ENCODE results near the gene RNF121.

The RNF121 gene

DNA sequence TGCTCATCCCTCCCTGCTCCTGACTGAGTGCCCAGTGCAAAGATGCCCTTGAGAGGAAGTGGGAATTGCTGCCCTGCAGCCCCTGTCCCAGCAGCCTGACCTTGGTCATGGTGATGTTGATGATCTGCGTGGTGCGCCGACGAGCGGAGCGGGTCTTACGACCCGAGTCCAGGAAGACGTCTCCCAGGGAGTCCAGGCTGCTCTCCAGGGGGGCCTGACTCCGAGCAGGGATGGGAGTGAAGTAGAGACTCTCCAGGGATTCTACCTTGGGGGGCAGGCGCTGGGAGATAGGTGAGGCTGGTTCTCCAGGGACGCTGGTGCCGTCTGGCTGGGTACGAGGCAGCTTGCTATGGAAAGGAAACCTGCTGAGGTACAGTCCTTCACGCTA, 78.2 kb downstream of the RNF121 start:
- DNase-seq = no peak

DNA sequence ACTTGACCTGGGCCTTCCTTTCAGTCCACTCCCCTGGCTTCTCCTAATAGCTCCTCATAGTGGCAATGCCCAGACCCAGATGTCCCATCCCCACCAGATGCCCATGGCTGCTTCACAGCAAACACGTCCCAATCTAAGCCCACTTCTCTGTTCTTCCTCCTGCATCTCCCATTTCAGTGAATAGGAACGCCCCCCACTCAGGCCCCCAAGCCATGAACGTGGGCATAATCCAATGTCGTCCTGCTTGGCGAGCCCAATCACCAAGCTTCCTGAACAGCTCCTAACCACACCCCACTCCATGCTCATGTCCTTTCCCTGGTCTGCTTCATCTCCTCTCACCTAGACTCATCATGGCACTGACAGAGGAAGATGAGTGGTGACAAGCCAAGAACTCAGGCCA, 78.7 kb downstream of the RNF121 start:
- DNase-seq = no peak

DNA sequence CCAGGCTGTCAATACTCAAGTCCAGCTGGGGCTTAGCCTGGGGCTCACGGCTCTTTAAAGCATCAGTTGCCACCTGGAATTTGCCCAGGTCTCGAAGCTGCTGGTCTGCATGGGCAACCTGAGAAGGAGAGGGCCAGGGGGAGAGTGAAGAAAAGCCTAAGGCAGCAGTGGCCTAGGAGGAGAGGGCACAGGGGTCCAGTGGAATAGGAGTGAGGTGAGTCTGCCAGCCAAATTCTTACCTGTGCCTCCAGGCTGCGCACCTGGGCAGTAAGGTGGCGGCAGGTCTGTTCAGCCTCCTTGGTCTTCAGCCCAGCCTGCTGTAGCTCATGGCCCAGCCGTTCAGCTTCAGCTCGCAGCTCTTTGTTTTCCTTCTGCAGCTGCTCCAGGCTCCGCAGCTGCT, 79.9 kb downstream of the RNF121 start:
- no peak for DNase-seq

DNA sequence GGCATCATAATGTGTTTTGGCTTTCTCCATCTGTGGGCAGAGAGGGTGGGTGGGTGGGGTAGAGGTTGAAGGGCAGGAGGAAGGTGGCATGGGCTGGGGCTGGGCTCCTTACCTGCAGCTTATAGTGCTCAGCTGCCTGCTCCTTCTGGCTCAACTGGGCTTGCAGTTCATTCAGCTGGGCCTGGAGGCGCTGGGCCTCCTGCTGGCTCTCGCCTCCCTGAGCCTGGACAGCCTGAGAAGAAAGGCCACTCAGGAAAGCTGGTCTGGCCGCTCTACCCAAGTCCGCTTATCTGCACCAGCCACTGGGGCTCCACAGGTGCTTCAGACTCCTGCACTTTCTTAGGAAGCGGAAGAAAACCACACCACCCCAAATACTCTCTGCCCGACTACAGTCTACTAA, 80.3 kb downstream of the RNF121 start:
- DNase-seq = no peak

DNA sequence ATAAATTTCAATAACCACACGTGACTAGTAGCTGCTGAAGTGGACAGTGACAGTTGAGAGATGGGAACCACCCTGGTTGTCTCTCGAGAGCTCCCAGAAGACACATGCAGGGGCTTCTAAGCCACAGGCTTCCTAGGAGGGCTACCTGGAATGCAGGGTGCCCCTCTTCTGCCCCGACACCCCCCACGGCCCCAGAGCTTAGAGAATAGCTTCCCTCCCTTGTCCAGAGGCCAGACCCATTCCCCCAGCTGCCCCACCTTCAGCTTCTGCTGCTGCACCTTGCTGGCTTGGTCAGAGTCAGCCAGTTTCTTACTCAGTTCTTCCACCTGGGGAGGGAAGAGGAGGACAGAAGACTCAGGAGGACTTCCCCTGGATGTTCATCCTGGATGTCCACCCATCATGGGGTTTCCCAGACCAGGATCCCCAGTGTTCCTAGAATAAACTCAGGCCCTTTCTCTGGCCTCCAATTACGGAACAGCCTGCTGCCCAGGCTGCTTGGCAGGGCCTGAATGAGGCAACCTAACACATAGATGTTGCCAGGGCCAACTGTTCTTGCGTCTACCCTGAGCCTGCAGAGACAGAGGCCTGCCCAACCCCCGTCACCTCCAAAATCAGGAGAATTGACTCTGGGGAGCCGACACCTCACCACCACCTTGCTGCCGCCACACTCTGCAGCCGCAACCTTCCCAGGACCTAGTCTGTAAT, 81.8 kb downstream of the RNF121 start:
- no peak for DNase-seq

DNA sequence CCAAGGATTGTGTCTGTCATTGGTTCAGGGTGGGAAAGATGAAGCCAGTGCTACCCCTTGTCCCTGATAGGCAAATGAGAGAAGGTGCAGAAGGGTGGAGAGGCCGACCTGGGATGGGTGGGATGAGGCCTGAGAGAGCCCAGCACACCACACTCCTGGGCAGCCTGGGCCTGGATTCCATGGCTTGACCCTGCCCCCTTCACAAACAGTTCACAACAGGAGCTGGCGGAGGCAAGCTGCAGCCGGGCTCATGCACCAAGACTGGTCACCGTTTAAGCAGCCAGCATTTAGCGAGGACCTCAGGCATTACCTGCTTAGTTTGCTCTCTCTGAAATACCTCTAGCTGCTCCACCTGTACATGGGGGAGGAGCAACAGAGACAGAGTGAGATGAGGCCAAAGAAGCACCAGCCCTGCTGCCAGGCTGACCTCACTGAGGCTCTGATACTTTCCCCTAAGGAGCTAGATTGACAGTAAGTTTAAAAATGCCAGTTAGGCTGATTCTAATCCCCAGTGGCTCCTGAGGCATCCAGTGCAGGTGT, 83.3 kb downstream of the RNF121 start:
- DNase-seq = no peak

DNA sequence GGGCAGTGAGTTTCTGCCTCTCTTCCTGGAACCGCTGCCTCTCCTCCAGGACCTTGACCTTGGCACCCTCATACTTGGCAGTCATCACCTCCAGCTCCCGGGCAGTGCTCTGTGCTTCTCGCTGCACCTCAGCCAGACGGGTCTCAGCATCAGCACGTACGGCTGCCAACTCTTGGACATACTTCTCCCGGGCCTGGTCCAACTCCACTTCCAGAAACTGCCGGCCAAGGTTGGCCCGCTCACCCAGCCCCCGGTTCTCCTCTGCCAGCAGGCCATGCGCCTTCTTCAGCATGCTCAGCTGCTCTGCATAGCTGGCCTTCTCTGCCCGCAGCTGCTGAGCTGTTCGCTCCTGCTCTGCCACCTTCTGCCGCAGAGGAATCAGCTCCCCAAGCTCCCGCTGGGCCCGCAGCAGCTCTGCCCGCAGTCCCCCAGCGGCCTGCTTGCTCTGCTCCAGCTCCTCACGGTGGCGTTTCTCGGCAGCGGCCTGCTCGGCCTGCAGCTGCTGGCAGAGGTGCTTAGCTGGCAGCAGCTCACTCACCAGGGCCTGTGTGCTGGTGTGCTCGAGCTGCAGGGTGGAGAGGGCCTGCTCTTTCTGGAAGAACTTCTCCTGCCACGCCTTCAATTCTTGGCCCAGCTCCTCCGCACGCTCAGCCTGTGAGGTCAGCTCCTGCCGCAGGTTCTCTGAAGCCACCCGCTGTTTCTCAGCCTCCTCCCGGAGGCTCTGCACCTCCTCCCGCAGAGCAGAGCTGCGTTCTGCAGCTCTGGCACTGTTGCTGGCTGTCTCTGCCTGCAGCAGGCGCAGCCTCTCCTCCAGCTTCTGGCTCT, 84.3 kb downstream of the RNF121 start:
- no peak for DNase-seq

DNA sequence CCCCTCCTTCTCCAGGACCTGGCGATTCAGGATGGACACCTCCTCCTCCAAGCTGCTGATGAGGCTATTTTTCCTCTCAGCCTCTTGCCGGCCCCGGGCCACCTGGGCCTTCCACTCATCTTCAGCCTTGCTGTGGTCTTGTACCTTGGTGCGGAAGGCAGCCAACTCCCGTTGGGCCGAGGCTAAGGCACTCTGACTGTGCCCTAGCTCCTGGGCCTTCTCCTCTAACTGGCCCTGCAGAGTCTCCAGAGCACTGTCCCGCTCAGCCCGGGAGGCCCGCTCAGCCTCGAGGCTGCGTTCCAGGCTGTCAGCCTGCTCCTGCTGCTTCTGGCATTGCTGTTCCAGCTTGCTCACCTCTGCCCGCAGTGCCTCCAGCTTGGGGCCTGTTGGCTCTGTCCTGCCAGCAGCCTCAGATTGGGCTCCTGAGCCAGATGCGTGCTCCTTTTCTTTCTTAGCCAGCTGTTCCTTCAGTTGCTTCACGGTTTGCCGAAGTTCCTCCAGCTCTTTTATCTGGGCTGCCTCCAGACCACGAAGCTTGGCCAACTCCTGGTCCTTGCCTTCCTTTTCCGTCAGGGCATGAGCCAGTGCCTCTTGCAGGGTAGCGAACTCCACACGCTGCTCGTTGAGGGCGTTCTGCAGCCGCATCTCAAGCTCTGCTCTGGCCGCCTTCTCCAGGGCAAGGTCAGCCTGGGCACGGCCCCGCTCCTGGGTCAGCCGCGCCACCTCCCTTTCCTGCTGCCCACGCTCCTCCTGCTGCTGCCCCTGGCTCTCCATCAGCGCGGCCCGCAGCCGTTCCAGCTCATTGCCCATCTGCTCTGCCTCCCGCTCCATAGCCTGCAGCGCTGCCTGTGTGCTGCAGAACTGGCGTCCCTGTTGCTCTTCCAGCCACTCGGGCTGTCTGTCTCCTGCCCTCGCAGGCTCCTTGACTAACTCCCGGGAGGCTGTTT, 85.2 kb downstream of the RNF121 start:
- DNase-seq = no peak

DNA sequence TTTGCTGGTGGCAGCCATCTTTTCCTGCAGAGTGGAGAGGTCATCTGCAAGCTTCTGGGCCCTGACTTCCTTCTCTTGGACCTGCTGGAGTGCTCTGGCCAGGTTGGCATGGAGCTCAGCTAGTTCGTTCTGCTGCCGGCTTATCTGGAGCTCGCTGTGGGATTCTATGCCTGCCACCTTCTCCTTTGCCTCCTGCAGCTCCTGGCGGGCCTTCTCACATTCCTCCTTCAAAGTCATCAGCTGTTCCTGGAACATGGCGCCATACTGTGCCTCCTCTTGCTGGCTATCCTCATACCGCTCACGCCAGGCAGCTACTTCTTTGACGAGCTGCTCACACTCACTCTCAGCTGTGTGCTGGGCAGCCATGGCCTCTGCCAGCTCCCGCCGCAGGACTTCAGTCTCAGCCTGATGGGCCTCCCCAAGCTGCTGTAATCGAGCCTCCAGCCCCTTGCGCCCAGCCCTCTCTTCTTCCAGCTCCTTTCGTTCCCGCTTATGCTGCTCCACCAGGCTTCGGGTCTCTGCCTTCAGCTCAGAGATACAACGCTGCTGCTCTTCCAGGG, 86.0 kb downstream of the RNF121 start:
- no peak for DNase-seq

DNA sequence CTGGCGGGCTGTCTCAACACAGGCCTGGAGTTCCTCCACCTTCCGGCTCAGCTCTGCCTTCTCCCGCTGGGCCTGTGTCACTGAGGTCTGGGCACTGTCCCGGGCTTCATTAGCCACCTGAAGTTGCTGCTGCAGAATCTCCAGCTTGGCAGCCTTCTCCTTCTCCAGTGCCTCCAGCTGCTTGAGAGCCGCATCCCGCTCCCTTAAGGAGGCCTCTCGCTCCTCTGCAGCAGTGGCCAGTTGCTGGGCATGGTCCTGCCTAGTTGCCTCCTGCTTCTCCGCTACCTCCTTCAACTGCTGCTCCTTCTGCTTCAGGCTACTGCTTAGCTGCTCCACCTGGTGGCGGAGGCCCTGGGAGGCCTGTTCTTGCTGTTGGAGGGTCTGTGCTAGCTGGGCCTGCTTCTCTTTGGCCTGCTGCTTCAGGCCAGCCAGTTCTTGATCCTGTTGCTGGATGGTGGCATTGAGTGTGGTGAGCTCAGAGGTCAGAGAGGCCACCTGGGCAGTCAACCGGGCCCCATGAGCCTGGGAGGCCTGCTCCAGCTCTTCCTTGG, 86.7 kb downstream of the RNF121 start:
- peak in 1 of 2 experiments; percentile 23 for DNase-seq

DNA sequence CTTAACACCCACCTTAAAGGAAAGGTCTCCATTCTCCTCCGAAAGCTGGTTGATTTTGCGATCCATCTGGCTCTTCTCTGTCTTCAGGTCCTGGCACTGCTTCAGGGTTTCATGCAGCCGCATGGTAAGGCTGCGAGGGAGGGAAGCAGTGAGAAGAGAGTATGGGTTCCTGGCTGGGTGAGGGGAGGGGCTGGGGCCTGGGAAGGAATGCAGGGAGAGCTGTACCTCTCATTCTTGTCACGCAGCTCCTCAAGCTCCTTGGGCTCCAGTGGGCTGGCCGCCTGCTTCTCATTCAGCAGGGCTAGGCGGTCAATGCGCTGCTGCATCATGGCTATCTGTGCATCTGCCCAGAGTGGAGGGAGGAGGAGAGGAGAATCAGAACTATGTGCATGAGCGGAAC, 89.3 kb downstream of the RNF121 start:
- DNase-seq = no peak

DNA sequence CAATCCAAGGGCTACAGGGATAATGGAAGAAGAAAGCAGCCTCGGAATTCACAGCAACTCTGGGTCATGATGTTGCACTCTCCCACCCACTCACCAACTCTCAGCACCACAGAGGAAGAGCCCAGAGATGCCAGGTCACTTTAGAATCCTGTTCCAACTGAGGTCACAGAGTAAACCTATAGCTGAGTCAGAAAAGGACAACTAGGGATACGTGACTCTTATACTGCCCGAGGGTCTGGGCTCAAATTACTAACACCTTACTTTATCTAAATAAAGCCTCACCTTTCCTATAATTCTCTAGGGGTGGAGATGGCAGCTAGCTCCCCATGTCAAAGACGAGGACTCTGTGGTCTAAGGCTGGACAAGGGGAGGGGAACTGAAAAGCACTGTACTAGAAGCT, 94.5 kb downstream of the RNF121 start:
- DNase-seq = no peak

DNA sequence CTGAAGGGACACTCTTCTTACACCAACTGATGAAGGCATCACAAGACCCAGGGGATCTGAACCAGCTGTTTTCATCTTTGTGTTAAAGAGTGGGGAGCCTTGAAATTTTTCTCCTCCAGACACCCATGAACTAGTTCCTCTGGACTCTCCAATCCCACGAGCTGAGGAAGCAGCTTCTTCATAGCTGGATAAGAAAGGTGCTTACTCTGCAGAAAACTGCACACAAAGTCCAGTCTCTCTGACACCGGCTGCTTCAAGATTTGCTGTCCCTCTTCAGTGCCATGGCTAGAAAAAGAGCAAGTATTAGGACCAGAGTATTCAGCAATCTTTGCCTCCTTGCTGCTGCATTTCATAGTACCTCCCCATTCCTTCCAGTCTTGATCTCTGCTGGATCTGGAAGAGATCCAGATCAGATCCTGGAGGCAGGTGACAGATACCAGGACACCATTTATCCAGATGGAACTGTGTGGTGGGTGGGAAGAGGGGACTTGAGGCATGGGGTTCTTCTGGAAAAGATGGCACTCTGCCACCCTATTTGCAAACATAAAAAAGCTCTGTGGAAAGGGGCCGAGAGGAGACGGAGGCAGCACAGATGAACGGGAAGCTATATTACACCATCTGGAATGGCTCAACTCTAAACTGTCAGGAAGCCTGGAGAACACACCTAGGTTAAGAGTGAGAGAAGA, 95.4 kb downstream of the RNF121 start:
- DNase-seq = no peak

DNA sequence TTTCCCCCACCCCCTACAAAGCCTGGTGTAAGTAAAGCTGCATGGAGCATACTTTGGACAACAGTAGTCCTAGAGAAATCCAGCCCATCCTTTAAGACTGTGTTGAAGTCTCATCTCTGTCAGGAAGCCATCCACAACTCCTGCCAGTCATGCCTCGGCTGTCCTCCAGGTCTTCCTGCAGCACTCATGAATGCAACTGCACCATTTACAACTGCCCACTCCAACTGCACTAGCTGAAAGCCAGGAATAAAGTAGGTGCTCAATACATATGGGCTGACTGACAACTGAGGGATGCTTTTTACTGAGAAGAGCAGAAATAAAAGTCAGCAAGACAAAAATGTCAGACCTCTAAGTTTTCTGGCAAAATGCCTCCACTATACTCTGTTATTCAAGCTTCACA, 97.2 kb downstream of the RNF121 start:
- DNase-seq = no peak

DNA sequence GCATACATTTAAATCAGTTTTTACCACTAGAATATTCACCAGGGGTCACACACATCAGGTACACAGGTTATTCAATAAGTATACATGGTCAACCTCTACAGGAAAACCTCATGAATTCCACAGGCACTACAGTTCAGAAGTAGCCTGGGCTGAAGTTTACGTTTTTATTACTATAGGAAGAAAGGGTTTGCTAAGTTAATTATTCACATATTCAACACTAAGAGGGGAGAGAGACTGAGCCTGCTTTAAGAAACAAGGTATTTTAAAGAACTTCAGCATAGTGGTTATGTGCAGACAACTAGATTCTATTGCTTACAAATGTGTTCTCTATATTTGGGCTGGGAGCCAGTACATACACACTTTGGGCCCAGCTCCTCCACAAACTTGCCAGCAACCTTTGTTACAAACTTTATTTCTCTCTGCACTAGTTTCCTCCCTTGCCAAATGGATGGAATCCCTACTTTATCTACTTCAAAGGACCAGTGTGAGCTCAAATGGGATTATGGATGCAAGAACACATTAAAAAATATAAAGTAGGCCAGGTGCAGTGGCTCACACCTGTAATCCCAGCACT, 101.7 kb downstream of the RNF121 start:
- no peak for DNase-seq

DNA sequence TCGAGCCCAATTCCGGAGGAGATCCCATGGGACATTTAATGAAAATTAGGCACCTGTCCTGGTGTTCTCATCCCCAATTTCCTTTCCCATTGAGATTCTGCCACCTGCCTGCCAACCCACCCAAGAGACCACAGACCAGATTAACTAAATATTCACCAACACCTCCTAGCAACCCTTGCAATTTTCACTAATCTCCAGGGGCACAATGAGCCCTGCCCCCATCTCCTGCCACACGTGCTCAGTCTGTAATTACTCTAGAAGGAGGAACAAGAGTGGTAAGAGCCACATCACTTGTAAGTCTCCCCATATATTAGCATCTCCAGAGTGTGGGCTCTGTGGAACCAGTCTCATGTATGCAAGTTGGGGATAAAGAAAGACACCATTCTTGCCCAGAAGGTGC, 107.8 kb downstream of the RNF121 start:
- no peak for DNase-seq

DNA sequence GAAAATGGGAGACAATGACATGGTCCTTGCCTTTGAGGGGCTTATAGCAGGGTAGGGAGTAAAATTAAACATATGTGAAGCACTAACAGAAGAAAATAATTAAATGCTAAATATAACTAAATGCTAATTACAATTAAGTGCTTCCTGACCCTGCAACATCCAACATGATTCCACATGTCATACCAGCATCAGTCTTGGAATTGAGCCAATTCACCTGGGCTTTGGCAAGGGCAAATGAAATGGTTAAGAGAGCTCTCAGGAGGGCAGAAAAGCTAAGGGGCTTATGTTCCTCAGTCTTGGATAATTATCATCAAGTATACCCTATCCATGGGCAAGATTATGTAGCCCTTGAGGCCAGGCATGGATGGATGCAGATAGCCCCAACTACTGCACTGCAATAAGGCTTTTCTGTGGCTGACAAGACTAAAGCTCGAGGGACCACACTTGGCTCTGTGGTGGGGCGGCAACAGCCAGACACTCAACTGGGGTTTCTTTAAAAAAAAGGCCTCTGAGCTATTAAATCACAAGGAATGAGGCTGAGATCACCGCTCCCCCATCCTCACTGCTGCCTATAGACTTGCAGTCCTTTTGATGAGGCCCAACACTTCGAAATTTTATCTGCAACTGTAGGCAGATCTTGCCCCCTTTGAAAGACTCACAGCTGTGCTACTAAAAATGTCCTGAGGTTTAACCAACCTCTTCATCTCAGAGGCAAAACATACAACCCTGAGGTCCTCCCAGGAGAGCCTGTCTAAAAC, 108.9 kb downstream of the RNF121 start:
- DNase-seq = no peak

DNA sequence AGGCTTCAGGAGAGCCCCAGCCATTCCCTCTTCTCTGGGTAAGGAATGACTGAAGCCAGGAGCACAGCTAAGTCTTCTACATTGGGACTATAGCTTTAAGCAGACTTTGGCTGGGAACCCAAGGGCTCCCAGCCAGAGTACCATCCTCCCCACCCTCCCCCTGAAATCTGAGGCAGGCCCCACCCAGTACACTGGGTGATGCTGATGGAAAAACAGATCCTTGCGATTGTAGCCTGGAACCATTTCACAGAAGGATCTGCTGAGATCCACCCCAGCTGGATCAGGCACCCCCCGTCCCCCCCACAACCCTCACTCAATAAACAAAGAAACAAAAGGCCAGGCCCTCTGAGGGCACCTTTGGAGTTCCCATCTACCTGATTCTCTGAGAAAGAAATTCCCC, 109.6 kb downstream of the RNF121 start:
- no peak for DNase-seq

DNA sequence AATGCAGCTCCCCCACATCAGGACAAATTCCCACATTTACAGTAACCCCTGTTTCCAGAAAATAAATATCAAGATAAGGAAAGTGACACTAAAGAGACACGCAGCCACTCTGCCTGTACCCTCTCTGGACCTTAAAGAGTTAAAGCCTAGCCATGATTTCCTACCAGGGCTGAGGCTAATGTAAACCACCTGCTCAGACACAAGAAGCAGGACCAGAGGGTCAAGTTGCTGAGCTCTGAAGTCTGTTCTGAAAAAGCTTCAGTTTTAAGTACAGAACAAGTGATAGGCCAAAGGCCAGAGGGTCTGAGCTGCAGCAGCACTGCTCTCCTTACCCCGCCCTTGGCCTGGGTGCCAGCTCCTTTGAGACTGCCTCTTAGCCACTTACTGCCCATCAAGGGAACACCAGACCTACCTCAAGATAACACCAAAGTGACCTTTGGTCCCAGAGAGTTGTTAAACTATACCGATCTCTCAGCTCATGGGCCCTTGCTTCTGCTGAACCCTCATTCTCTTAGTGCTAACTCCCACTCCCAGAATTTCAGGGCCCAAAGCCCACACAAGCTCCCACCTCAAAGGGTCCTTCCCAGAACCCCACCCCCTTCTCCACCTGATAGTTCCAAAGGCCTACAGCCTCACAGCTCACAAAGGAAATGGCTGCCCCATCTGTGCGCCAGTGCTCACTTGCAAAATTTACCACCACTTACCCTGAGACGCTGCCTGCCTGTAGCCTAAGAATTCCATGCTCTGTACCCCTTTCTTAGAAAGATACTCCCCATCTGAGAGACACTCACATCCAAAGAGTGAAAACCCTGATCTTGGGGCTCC, 110.4 kb downstream of the RNF121 start:
- DNase-seq = no peak

Data from SW 1271 (cell line).